Superior temporal gyrus (tissue), 1 donor: Measurements from ENCODE around the gene FHL1.

Source experiments
- DNase-seq: peaks from one replicate; pipeline ENCODE4 v3.0.0-alpha.2; 2016; ENCODE audit errors: extremely low spot score

The FHL1 gene

GRCh38 chrX:136185401-136186022 lies 38.2 kb downstream of the FHL1 start:
- no peak for DNase-seq

DNA sequence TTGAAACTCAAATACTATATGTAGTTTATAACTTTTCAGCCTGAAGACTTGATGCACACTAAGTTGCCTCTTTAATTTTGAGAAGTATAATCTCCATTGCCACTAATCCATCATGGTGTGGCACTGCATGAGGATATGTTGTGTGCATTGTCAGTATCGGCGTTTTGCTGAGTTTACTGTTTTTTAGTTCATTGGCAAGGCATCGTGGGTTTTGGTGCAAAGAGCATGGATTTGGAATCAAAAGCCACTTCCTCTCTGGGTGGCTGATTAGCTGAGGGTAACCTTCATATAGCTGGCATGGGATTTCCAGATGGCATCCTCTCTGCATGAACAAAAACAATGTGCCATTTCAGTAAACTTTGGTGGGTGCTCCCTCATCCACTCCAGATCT lies 38.7 kb downstream of the FHL1 start:
- DNase-seq, result no peak

DNA sequence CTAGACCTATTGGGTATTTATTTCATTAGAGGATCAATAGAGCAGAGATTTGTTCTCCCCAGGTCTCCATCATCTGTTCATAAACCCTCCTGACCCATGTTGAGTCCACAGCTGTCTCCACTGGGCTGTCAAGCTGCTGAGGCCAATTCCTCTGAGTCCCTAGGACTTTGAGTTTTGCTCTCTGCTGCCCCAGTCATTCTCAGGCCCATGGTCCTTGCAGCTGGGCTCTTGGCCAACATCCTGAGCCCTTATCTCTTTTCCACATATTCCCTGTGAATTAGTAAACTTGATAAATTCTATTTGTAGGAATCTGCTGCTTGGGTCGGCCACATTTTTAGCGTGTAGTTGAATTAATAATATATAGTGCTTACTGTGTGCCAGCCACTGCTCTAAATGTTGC lies 41.9 kb downstream of the FHL1 start:
- DNase-seq, result no peak

DNA sequence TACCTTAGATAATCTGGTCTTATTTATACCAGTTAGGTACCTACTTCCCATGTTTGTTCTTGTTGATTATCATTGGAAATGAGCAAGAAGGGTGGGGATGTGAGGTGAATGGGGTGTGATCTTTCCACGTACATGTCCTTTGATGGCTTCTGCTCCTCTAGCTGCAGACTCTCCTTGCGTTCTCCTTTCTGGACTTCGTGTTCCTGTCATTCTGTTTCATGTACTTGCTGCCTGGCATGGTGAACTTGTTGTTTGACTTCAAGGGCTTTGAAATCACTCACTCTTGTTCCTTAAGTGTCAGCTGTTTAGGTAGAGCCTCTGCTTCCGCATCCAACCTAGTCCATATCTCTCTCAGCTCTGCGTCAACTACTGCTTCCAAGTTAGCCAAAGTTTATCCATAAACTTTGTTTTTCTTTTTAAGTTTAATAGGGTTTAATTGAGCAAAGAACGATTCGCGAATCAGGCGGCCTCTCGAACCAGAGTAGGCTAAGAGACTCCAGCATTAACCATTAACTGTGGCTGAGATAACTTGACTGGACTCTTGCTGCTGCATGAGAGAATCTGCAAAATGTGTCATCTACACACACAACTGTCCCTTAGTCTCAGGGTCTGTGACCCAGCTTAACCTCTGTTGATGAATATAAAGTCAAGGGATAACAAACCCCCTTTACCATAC lies 42.8 kb downstream of the FHL1 start:
- DNase-seq, result no peak

DNA sequence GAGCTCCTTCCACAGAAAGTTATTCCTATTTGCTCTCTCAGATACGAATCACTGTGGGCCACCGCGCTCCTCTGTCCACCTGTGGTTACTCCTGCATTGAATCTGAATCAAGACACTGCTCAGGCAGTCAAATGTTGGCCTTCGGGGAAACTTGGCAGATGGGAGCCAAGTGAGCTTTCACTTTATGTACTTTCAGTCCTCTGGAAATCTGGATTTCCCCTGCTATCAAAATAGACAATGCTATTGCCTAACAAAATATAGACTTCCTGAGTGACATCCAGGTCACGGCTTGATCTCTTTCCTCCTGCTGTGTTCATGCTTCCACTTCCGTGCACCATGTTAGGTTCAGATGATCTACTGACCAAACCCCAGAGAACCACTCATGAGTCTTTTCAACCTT lies 43.8 kb downstream of the FHL1 start:
- no peak for DNase-seq

- DNase-seq, result no peak
These were observed 44.8 kb downstream of the FHL1 start for GRCh38 chrX:136192135-136192534.

- no peak for DNase-seq
These were observed 45.6 kb downstream of the FHL1 start for GRCh38 chrX:136192839-136193414.

- DNase-seq, result no peak
These were observed 46.4 kb downstream of the FHL1 start for GRCh38 chrX:136193771-136194170.

DNA sequence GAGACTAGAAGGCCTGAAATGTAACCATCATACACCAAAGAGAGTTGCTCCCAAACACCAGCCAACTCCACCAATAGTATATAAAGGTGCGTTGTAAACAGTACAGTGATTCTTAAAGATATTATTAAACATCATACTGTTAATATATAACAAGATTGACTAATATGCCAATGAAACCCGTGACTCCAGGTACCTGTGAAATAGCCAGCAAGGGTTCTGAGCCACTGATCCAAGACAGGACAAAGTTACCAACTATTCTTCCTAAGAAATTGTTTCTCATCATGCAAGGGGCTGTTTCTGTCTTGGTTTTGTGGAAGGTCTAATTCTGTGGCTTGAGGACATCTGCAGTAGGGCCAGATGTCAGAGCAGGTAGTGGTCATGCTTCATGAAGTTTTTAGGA lies 47.2 kb downstream of the FHL1 start:
- no peak for DNase-seq

DNA sequence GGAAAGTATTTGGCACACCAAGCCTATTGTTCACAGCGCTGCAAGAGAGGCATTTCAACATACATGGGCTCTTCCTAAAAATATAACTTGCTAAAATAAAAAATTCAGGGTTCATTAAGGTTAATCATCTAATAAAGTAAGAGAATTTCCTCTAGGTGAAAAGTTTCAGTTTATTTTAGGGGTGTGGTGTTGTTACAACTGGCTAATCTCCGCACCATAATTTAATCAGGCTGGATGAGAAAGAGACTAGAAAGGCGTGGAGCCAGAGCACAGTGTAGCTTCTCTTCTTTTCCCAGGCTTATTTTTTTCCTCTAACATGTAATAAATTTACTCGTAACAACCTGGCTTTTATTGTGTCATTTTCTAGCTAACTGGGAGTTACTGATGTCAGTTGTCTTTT lies 47.9 kb downstream of the FHL1 start:
- no peak for DNase-seq

DNA sequence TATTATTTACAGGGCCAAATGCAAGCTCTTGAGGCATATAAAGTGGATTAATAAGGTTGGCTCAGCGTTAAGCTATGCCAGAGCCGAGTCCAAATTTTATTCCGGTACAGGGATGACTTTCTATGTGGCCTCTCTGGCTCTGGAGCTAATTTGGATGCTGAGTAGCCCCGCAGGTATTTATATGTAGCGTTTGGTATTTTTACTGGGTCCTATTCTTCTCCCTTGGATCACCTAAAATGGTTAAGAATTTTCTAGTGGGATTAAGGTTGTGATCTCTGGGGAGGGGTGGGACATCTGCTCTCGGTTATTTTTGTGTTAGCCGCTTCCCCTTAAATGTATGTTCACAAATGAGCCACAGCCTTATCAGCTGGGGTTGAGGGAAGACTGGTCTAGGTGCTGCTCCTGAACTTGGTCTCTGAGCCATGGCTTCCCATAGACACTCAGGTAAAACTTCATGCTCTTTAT lies 49.4 kb downstream of the FHL1 start:
- DNase-seq, result no peak

DNA sequence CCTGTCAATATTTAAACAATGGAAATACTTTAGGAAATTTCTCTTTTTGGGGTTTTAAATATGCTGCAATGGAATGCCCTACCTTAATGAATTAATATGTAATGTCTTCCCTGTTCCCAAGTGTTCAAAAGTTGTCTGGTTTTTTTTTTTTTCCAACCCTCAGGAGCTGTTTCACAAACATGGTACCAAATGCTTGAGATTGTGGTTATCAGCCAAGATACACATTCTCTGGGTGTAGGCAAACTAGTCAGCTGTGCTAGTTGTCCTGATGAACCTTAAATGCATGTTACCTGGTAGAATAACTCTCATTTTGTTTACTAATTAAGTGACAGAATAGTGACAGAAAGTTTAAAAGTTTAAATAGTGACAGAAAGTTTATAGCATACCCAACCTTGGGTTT lies 50.7 kb downstream of the FHL1 start:
- no peak for DNase-seq

DNA sequence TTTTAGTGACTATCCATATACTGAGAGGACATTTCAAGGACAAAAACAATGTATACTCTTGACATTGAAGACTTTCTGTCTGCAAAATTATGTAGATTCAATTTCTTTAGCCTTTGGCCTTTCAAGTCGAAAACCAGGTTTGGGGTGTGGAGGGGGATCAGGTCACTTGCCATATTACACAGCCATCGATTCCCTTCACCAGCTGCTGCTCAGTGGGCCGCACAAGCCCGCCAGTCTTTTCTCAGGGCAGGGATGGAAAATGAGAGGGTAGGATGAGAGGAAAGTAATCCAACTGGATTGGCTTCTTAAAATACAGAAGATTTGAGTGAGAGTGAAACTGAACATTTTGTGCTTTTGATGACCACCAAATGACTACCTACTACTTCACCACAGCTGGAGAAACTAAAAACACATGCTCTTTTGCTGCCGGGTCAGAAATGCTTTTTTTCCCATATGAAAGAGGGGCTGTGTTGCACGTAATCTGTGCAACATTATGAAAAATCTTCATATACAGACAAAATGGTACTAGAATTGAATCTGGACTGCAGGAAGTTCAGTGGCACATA lies 51.4 kb downstream of the FHL1 start:
- DNase-seq, result no peak

GRCh38 chrX:136199365-136199764 lies 52.0 kb downstream of the FHL1 start:
- peak; percentile 14 for DNase-seq

GRCh38 chrX:136200466-136200865 lies 53.1 kb downstream of the FHL1 start:
- DNase-seq, result no peak

DNA sequence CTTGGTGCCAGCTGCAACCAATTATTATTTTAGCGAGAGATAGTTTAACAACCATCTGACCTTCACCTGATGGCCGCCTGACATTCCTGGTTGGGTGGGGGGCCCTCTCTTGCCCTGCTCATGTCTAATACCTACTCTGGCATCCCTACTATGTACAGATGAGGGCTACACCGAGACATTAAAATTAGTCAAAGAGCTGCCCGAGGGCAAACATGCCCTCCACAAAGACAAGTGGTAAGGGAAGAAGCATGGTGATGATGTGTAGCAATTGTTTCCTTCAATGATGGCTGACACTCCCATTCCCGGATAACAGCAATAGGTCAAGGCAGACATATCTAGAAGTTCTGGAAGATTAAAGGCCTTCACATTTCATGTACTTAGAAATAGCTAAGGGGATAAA lies 54.3 kb downstream of the FHL1 start:
- no peak for DNase-seq

GRCh38 chrX:136202889-136203288 lies 55.6 kb downstream of the FHL1 start:
- no peak for DNase-seq

DNA sequence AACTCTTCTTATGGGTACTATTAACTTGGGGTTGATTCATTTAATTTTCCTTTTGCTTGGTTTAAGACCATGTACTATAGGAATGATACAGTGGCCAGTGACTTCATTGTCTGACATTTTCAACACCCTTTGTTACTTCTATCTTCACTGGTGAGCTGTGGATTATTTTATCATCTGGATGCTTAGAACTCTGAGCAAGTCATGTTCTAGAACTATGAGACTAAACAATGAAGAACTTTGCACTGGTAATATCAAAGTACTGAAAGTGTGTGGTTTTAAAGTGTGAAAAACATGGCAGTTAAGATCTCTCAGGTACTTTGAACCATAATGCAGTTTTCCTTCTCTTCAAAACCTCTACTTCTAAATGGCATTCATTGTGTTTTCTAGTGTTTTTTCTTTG lies 56.1 kb downstream of the FHL1 start:
- no peak for DNase-seq

DNA sequence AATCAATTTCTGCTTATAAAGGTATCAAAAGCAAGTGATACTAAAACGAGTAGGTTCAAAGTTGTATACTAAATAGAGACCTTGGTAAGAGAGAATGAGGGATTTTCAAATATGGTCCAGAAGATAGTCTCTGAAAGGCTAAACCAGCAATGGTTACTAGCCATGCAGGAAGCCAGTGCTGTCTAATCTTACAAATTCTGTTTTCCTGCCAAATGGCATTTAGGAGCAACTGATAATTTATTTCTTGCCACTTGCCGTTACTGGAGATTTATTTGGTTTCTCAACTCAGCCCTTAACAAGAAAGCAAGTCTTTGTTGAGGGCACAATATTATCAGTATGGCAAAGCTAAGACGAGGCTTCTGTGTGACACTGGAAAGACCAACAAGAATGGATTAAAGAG lies 56.6 kb downstream of the FHL1 start:
- DNase-seq, result no peak

DNA sequence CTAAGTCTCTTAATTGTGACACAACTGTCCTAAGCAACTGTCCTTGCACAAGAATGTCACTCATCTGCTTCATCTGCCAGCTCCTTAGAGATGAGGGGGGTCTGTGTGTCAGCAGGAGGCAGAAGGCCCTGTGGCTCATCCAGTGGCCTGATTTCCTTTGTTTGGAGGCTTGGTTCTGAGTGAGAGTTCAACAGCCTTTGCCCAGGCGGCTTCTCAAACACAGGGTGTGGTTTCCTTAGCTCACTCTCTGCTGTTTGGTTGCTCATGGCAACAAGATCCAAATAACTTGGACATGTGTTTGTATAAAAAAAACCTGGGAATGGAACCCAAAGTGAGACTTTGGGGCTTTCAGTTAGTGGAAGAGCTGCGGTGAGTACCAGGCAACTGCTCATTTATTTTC lies 57.2 kb downstream of the FHL1 start:
- no peak for DNase-seq

DNA sequence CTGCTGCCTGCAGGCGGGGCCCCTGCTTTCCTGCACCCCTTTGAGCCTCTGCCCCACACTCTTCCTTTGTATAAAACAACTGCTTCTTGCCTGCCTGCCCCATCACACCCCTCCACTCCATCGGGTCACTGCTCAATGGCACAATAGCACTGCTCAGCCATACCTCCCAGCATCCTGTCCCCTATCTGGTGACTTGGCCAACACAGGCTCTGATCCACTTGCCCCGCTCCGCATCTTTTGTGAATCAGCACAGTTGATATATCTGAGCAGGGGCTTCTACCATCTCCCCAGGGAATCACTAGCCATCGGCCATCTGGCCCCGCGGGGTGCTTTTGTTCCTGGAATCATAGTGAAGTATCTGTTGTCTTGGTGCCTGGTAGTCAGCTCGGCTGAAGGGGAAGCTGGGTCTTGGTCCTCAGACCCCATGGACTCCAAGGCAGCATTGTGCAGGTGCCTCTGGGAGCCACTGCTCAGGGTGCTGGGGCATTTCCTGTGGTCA lies 58.6 kb downstream of the FHL1 start:
- DNase-seq, result no peak

- DNase-seq, result no peak
These were observed 59.6 kb downstream of the FHL1 start for GRCh38 chrX:136206916-136207315.

DNA sequence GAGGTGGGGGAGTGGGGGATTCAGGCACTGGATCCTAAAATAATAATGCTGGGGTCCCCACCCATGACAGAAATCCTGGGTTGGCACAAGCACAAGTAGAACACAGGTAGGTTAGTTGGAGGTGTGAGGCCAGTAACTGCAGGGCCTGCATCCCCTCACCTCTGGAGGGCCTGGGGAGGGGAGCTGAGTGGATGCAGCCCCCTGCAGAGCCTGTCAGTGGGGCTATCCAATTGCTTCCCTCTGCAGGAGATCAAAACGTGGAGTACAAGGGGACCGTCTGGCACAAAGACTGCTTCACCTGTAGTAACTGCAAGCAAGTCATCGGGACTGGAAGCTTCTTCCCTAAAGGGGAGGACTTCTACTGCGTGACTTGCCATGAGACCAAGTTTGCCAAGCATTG lies 60.2 kb downstream of the FHL1 start:
- DNase-seq, result no peak
